ENCODE data around the gene C1RL.

GRCh38 chr12:7116916-7117315, 7.9 kb upstream of the C1RL start:
- TF ChIP-seq CTCF (IDR thresholded peaks at IDR 0.05; ENCODE audit: low read length) (no peak), EZH2 (optimal IDR thresholded peaks at IDR 0.05; ENCODE audit: low read depth, low read length) (no peak)

Measured in MM.1S (cell line).